Measurements from ENCODE around the gene PPM1H. TPM values are rescaled to one million over a fixed set of nuclear protein-coding genes. Genes with fewer than 3 reads are reported as not detected.

Gene PPM1H
- total RNA-seq, 1 donor from 2014 or later = 21.6 TPM

GRCh38 chr12:62772416-62772955 lies 162.5 kb downstream of the PPM1H start:
- H3K36me3 ChIP-seq (ENCODE audit: control insufficient read depth, insufficient read depth, low read length) = no peaks in the 10 kb centered on the region
- H3K4me3 ChIP-seq (ENCODE audit: low read depth, low read length) = no peak overlapping the region
- no peak for TF ChIP-seq CTCF (IDR thresholded peaks at IDR 0.05; ENCODE audit: insufficient read depth, low read length, poor library complexity, severe bottlenecking)
- no peak for DNase-seq (ENCODE audit: low read depth)
- H3K27me3 ChIP-seq (ENCODE audit: control insufficient read depth, insufficient read depth, low read length) = no peaks in the 10 kb centered on the region

GRCh38 chr12:62771828-62772227 lies 163.1 kb downstream of the PPM1H start:
- DNase-seq (ENCODE audit: low read depth) = no peak
- H3K36me3 ChIP-seq (ENCODE audit: control insufficient read depth, insufficient read depth, low read length) = no peaks in the 10 kb centered on the region
- TF ChIP-seq CTCF (IDR thresholded peaks at IDR 0.05; ENCODE audit: insufficient read depth, low read length, poor library complexity, severe bottlenecking) = no peak
- no peak overlapping the region for H3K4me3 ChIP-seq (ENCODE audit: low read depth, low read length)
- no peaks in the 10 kb centered on the region for H3K27me3 ChIP-seq (ENCODE audit: control insufficient read depth, insufficient read depth, low read length)

DNA sequence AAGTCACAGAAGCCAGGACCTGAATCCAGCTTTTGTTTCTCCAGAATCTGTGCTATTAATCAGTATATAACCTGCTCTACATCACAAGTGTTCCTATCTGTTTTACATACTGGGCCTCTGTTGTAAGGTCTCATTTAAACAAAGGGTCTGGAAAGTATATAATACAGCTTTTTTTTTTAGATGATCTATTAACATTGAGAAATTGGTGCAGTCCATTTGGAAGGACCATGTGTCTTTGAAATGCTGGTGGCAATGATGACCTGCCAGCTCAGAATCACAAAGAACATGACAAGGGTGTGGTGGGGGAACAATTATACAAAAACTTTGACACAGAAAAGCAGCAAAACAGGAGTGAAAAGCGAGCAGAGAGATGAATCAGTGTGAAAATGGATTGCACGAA lies 164.6 kb downstream of the PPM1H start:
- H3K27me3 ChIP-seq (ENCODE audit: control insufficient read depth, insufficient read depth, low read length) = no peaks in the 10 kb centered on the region
- H3K36me3 ChIP-seq (ENCODE audit: control insufficient read depth, insufficient read depth, low read length) = no peaks in the 10 kb centered on the region
- DNase-seq (ENCODE audit: low read depth) = no peak
- no peak overlapping the region for H3K4me3 ChIP-seq (ENCODE audit: low read depth, low read length)
- no peak for TF ChIP-seq CTCF (IDR thresholded peaks at IDR 0.05; ENCODE audit: insufficient read depth, low read length, poor library complexity, severe bottlenecking)

DNA sequence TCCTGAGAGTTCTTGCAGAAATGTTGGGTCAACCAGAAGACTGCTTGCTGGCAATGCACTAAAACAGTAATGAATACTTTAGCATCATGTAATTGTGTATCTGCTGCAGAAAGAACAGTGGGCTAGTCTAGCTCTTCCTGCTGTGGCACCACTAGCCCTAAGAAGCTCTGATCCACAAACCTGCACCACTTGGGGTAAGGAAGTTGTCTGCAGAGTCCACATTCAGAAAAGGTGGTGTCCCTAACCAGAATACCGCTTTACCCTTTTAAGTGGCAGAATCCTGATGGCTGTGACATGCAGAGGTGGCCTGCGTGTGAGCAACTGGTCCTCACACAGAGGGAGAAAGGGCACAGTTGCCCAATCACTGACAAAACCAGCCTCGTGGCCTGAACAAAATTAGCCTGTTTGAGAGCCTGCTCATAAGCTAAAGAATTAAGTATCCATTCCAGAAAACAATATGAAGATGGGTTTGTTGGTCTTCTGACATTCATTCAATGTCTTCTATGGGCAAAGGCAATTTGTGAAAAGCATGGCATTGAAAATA lies 165.8 kb downstream of the PPM1H start:
- no peak for TF ChIP-seq CTCF (IDR thresholded peaks at IDR 0.05; ENCODE audit: insufficient read depth, low read length, poor library complexity, severe bottlenecking)
- H3K27me3 ChIP-seq (ENCODE audit: control insufficient read depth, insufficient read depth, low read length) = no peaks in the 10 kb centered on the region
- no peak for DNase-seq (ENCODE audit: low read depth)
- H3K36me3 ChIP-seq (ENCODE audit: control insufficient read depth, insufficient read depth, low read length) = no peaks in the 10 kb centered on the region
- H3K4me3 ChIP-seq (ENCODE audit: low read depth, low read length) = no peak overlapping the region

- no peak for TF ChIP-seq CTCF (IDR thresholded peaks at IDR 0.05; ENCODE audit: insufficient read depth, low read length, poor library complexity, severe bottlenecking)
- H3K36me3 ChIP-seq (ENCODE audit: control insufficient read depth, insufficient read depth, low read length) = no peaks in the 10 kb centered on the region
- no peak for DNase-seq (ENCODE audit: low read depth)
Observed at GRCh38 chr12:62767946-62768345, 167.0 kb downstream of the PPM1H start.

GRCh38 chr12:62767496-62767895 lies 167.5 kb downstream of the PPM1H start:
- H3K27me3 ChIP-seq (ENCODE audit: control insufficient read depth, insufficient read depth, low read length) = no peaks in the 10 kb centered on the region
- no peak for DNase-seq (ENCODE audit: low read depth)
- H3K4me3 ChIP-seq (ENCODE audit: low read depth, low read length) = no peak overlapping the region
- no peak for TF ChIP-seq CTCF (IDR thresholded peaks at IDR 0.05; ENCODE audit: insufficient read depth, low read length, poor library complexity, severe bottlenecking)
- H3K36me3 ChIP-seq (ENCODE audit: control insufficient read depth, insufficient read depth, low read length) = no peaks in the 10 kb centered on the region

More at GRCh38 chr12:62767946-62768345, 167.0 kb downstream of the PPM1H start:
- no peaks in the 10 kb centered on the region for H3K27me3 ChIP-seq (ENCODE audit: control insufficient read depth, insufficient read depth, low read length)
- no peak overlapping the region for H3K4me3 ChIP-seq (ENCODE audit: low read depth, low read length)

Measured in kidney epithelial cell (primary cell).